Upper lobe of left lung (tissue), 6 donors: ENCODE data around the gene BCL7A. TPM values are rescaled to one million over a fixed set of nuclear protein-coding genes. Genes with fewer than 3 reads are reported as not detected.

ENCODE experiments used
- ATAC-seq, 2 donors: fragments of 200-7000 bp; cut with Tn5 transposase; one replicate each; pipeline ENCODE4 v1.9.1; 2022; ENCODE audit warnings: mild to moderate bottlenecking in 2 of 2, moderate library complexity in 2 of 2; ENCODE audit not compliant: low FRiP score in 2 of 2
- DNase-seq, 2 donors: peaks; one replicate each; pipeline ENCODE4 v3.0.0-alpha.2; 2019 to 2020
- H3K27ac ChIP-seq, 4 donors: fragments of 200-600 bp; sonication (generic); one replicate each; pipeline ENCODE4 v1.5.1; 2016 to 2019
- H3K27me3 ChIP-seq, 4 donors: fragments of 200-600 bp; sonication (generic); one replicate each; pipeline ENCODE4 v1.5.1; 2017 to 2019
- H3K36me3 ChIP-seq, 4 donors: fragments of 200-600 bp; sonication (generic); one replicate each; pipeline ENCODE4 v1.5.1; 2016 to 2019
- H3K4me1 ChIP-seq, 4 donors: fragments of 200-600 bp; sonication (generic); one replicate each; pipeline ENCODE4 v1.5.1; 2018 to 2019
- H3K4me3 ChIP-seq, 4 donors: fragments of 200-600 bp; sonication (generic); one replicate each; pipeline ENCODE4 v1.5.1; 2017 to 2019; ENCODE audit warnings: mild to moderate bottlenecking in 2 of 4, moderate library complexity in 1 of 4
- H3K9me3 ChIP-seq, 4 donors: fragments of 200-600 bp; sonication (generic); one replicate each; pipeline ENCODE4 v1.5.1; 2018 to 2019
- EP300 ChIP-seq, 4 donors: sonication (generic); formaldehyde crosslinking; IDR thresholded peaks; one replicate each; pipeline ENCODE4 v1.5.1; 2017; ENCODE audit warnings: antibody characterized with exemption in 4 of 4, control low read depth in 2 of 4
- POLR2A ChIP-seq, 4 donors: fragments of 450-650 bp; IDR thresholded peaks; one replicate each; pipeline ENCODE4 v1.5.1; 2016 to 2017; ENCODE audit warnings: antibody characterized with exemption in 4 of 4, mild to moderate bottlenecking in 2 of 4
- POLR2AphosphoS5 ChIP-seq, 2 donors: sonication (generic); formaldehyde crosslinking; IDR thresholded peaks; one replicate each; pipeline ENCODE4 v1.5.1; 2017; ENCODE audit warnings: antibody characterized with exemption in 2 of 2
- WGBS, 2 donors: methylation state at CpG; one replicate each; pipeline ENCODE4 v1.1.5; 2017 to 2018; 5-methylcytosine and 5-hydroxymethylcytosine counted together
- total RNA-seq, 6 donors: library from RNA; depleted of rRNA in 4 of 6; stranded (reverse); fragments of >200 nt in 4 of 6; gene quantifications; one replicate each; pipeline versions ENCODE4 v1.1.0 to v1.2.1, GENCODE V29; 2016 to 2021
- TF ChIP-seq, protein P1 (sequence below), 6 experiments: fragments of 450-650 bp in 4 of 6; fragments of 200-600 bp in 2 of 6; sonication (generic) in 2 of 6; IDR thresholded peaks; one replicate each; pipeline ENCODE4 v1.5.1; 2016 to 2019; ENCODE audit warnings: antibody characterized with exemption in 6 of 6
- donor health status: DM: no; HTN: no; CAD: no; lungs with moderate emphysema.
- donor health status: DM: no; HTN: yes; CAD: no; lungs with severe emphysema.

The BCL7A gene
- total RNA-seq, 6 donors from 2014 or later: 4.9 to 14.6 (median 12.7) TPM

DNA sequence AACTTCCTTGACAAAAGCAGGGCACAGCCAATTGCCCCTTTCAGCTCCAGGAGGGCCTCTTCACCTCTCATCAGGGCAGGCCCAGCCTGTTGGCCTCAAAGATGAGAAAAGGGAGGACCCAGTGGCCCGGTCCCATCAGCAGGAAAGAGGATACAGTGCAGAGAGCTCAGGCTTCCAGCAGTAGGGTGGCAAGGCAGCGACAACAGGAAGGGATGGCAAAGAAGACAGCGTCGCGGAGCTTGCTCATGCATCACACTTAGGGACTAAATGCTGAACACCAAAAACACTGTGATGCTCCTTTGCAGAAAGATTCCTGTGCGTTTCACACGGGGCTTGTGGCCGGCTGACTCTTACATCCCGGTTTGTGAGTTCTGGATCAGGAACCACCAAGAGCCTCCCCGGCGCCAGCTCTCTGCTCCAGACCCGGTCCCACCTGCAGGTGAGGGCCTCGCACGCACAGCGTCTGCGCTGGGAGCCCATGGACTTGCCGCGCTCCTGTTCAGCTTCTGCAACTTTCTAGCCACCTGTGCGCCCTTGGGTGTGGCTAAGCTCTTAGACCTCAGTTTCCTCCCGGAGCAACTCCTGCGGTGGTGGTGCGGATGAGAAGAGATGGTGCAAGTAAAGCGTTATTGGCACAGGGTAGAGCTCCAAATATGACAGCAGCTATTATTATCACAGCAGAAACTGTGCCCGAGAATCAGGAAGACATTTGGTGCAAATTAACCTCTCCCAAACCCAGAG is 15.3 kb upstream of the BCL7A start:
- WGBS, 2 donors: 93 to 94% methylated on average over 21 to 24 of the region's 24 CpGs
- Histone ChIP-seq H3K27ac (no peak overlapping the region), H3K4me1 (peaks cover 0 to 6% (median 6%) of the 10 kb centered on the region in 4 donors), H3K4me3 (no peak overlapping the region), H3K27me3 (no peaks in the 10 kb centered on the region), H3K36me3 (no peaks in the 10 kb centered on the region), H3K9me3 (no peaks in the 10 kb centered on the region)
- DNase-seq (peak in 1 of 2 donors; percentile 64), ATAC-seq (no peak)
- TF ChIP-seq, protein P1, sequence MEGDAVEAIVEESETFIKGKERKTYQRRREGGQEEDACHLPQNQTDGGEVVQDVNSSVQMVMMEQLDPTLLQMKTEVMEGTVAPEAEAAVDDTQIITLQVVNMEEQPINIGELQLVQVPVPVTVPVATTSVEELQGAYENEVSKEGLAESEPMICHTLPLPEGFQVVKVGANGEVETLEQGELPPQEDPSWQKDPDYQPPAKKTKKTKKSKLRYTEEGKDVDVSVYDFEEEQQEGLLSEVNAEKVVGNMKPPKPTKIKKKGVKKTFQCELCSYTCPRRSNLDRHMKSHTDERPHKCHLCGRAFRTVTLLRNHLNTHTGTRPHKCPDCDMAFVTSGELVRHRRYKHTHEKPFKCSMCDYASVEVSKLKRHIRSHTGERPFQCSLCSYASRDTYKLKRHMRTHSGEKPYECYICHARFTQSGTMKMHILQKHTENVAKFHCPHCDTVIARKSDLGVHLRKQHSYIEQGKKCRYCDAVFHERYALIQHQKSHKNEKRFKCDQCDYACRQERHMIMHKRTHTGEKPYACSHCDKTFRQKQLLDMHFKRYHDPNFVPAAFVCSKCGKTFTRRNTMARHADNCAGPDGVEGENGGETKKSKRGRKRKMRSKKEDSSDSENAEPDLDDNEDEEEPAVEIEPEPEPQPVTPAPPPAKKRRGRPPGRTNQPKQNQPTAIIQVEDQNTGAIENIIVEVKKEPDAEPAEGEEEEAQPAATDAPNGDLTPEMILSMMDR (IDR thresholded peaks at IDR 0.05): no peak

- no peak overlapping the region for H3K27ac ChIP-seq
These were observed 11.9 kb upstream of the BCL7A start for GRCh38 chr12:122009741-122010140.

DNA sequence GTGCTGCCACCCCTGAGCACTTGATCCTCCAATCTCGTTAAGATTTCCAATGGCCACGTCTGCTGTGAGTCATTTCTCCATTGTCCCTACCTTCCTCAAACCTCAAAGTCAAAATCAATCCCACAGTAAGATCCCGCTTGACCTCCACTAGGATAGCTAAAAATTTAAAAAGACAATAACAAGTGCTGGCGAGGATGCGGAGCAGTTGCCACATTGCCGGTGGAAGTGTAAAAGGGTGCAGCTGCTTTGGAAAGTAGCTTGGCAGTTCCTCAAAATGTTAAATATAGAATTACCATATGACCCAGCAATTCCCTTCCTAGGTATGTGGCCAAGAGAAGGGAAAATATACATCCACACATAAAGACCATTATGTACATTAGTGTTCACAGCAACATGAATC is 9.5 kb upstream of the BCL7A start:
- TF ChIP-seq POLR2AphosphoS5 (IDR thresholded peaks at IDR 0.05): no peak
- TF ChIP-seq EP300 (IDR thresholded peaks at IDR 0.05): no peak
- TF ChIP-seq, protein P1 (IDR thresholded peaks at IDR 0.05): no peak
- no peak for TF ChIP-seq POLR2A (IDR thresholded peaks at IDR 0.05)
- no peaks in the 10 kb centered on the region for H3K4me1 ChIP-seq
- no peak overlapping the region for H3K27ac ChIP-seq
- H3K27me3 ChIP-seq: no peaks in the 10 kb centered on the region
- no peak for ATAC-seq
- no peak overlapping the region for H3K4me3 ChIP-seq
- no peaks in the 10 kb centered on the region for H3K36me3 ChIP-seq
- no peaks in the 10 kb centered on the region for H3K9me3 ChIP-seq
- 87 to 90% methylated on average over 6 of the region's 6 CpGs for WGBS, 2 donors
- DNase-seq: no peak

More at GRCh38 chr12:122009741-122010140, 11.9 kb upstream of the BCL7A start:
- no peaks in the 10 kb centered on the region for H3K4me1 ChIP-seq
- no peak overlapping the region for H3K4me3 ChIP-seq
- H3K27me3 ChIP-seq: no peaks in the 10 kb centered on the region
- DNase-seq (peak in 1 of 2 donors; percentile 61), ATAC-seq (no peak)
- no peaks in the 10 kb centered on the region for H3K36me3 ChIP-seq
- no peaks in the 10 kb centered on the region for H3K9me3 ChIP-seq
- TF ChIP-seq POLR2A (IDR thresholded peaks at IDR 0.05): no peak
- TF ChIP-seq, protein P1 (IDR thresholded peaks at IDR 0.05): no peak
- TF ChIP-seq POLR2AphosphoS5 (IDR thresholded peaks at IDR 0.05): no peak
- no peak for TF ChIP-seq EP300 (IDR thresholded peaks at IDR 0.05)
- WGBS, 2 donors: 91 to 94% methylated on average over 7 to 9 of the region's 9 CpGs

- ATAC-seq: no peak
- 73 to 78% methylated on average over 4 of the region's 4 CpGs for WGBS, 2 donors
These were observed 8.5 kb upstream of the BCL7A start for GRCh38 chr12:122013136-122013535.

More at GRCh38 chr12:122013136-122013535, 8.5 kb upstream of the BCL7A start:
- TF ChIP-seq POLR2AphosphoS5 (IDR thresholded peaks at IDR 0.05): no peak
- TF ChIP-seq, protein P1 (IDR thresholded peaks at IDR 0.05): no peak
- TF ChIP-seq EP300 (IDR thresholded peaks at IDR 0.05): no peak
- no peak for TF ChIP-seq POLR2A (IDR thresholded peaks at IDR 0.05)
- no peaks in the 10 kb centered on the region for H3K27me3 ChIP-seq
- no peak overlapping the region for H3K27ac ChIP-seq
- H3K9me3 ChIP-seq: no peaks in the 10 kb centered on the region
- no peak overlapping the region for H3K4me3 ChIP-seq
- H3K4me1 ChIP-seq: no peaks in the 10 kb centered on the region
- no peaks in the 10 kb centered on the region for H3K36me3 ChIP-seq
- DNase-seq: no peak
